ENCODE data around the gene SMYD3.

SMYD3 gene

GRCh38 chr1:245921417-245921816 lies 585.7 kb downstream of the SMYD3 start:
- Histone ChIP-seq H3K4me3 (ENCODE audit: insufficient read length, low read depth) (no peak overlapping the region), H3K9ac (ENCODE audit: insufficient read length, low read depth) (no peak overlapping the region), H3K4me1 (ENCODE audit: insufficient read depth, insufficient read length) (no peaks in the 10 kb centered on the region), H3K36me3 (ENCODE audit: insufficient read depth, insufficient read length, low read length) (no peaks in the 10 kb centered on the region), H3K9me3 (ENCODE audit: insufficient read depth, low read length) (no peaks in the 10 kb centered on the region), H3K27me3 (ENCODE audit: insufficient read depth, insufficient read length) (no peaks in the 10 kb centered on the region)
- TF ChIP-seq SUZ12 (IDR thresholded peaks at IDR 0.05; ENCODE audit: extremely low read depth, insufficient read depth, insufficient read length) (no peak), ZNF274 (IDR thresholded peaks at IDR 0.05; ENCODE audit: low read depth, low read length) (no peak), YY1 (IDR thresholded peaks at IDR 0.05; ENCODE audit: insufficient read depth, insufficient read length) (no peak)
- no peak for DNase-seq (ENCODE audit: low read depth, low spot score)

DNA sequence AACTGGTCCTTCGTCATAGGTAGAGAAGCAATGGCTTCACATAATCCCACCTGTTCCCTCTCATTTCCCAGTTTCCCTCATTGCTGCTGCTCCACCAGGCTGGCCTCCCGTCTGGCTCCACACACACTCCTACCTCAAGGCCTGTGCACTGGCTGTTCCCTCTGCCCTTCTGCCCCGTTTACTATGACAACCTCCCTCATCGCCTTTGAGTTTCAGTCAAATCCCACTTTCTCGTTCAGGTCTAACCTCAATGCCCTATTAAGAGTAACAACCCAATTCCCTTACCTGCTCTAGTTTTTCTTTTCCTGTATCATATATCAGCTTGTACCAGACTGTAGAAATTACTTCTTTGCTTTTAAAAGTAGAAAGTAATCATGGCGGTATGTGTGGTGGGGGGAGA lies 589.7 kb downstream of the SMYD3 start:
- Histone ChIP-seq H3K27me3 (ENCODE audit: insufficient read depth, insufficient read length) (no peaks in the 10 kb centered on the region), H3K4me1 (ENCODE audit: insufficient read depth, insufficient read length) (no peaks in the 10 kb centered on the region), H3K36me3 (ENCODE audit: insufficient read depth, insufficient read length, low read length) (no peaks in the 10 kb centered on the region), H3K9ac (ENCODE audit: insufficient read length, low read depth) (no peak overlapping the region), H3K9me3 (ENCODE audit: insufficient read depth, low read length) (no peaks in the 10 kb centered on the region), H3K4me3 (ENCODE audit: insufficient read length, low read depth) (no peak overlapping the region)
- no peak for TF ChIP-seq SUZ12 (IDR thresholded peaks at IDR 0.05; ENCODE audit: extremely low read depth, insufficient read depth, insufficient read length)
- TF ChIP-seq ZNF274 (IDR thresholded peaks at IDR 0.05; ENCODE audit: low read depth, low read length), result no peak
- no peak for TF ChIP-seq YY1 (IDR thresholded peaks at IDR 0.05; ENCODE audit: insufficient read depth, insufficient read length)
- no peak for DNase-seq (ENCODE audit: low read depth, low spot score)

GRCh38 chr1:245915841-245916240 lies 591.2 kb downstream of the SMYD3 start:
- DNase-seq (ENCODE audit: low read depth, low spot score), result no peak
- no peak overlapping the region for H3K4me3 ChIP-seq (ENCODE audit: insufficient read length, low read depth)
- TF ChIP-seq ZNF274 (IDR thresholded peaks at IDR 0.05; ENCODE audit: low read depth, low read length), result no peak
- no peak for TF ChIP-seq SUZ12 (IDR thresholded peaks at IDR 0.05; ENCODE audit: extremely low read depth, insufficient read depth, insufficient read length)
- TF ChIP-seq YY1 (IDR thresholded peaks at IDR 0.05; ENCODE audit: insufficient read depth, insufficient read length), result no peak

DNA sequence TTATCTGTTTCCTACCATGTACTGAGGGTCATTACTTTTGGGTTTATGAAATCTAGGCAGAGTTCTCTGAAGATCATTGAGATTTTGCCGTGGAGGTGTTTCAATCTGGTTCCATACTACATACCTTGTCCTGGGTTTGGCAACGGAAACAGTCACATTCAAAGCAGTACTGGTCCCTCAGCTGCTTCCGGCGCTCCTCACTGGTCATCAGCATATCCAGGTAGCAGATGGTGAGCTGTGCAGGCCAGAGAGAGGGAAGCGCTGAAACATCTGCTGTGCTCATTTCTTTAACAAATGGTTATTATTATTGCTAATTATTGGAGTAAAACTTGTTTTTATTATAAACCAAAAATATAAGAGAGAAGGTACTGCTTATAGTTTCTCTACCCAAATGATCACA lies 591.7 kb downstream of the SMYD3 start:
- DNase-seq (ENCODE audit: low read depth, low spot score), result no peak
- Histone ChIP-seq H3K9me3 (ENCODE audit: insufficient read depth, low read length) (no peaks in the 10 kb centered on the region), H3K27me3 (ENCODE audit: insufficient read depth, insufficient read length) (no peaks in the 10 kb centered on the region), H3K36me3 (ENCODE audit: insufficient read depth, insufficient read length, low read length) (no peaks in the 10 kb centered on the region), H3K4me1 (ENCODE audit: insufficient read depth, insufficient read length) (no peaks in the 10 kb centered on the region), H3K9ac (ENCODE audit: insufficient read length, low read depth) (no peak overlapping the region), H3K4me3 (ENCODE audit: insufficient read length, low read depth) (no peak overlapping the region)
- TF ChIP-seq YY1 (IDR thresholded peaks at IDR 0.05; ENCODE audit: insufficient read depth, insufficient read length) (no peak), ZNF274 (IDR thresholded peaks at IDR 0.05; ENCODE audit: low read depth, low read length) (no peak), SUZ12 (IDR thresholded peaks at IDR 0.05; ENCODE audit: extremely low read depth, insufficient read depth, insufficient read length) (no peak)

More at GRCh38 chr1:245915841-245916240, 591.2 kb downstream of the SMYD3 start:
- no peaks in the 10 kb centered on the region for H3K36me3 ChIP-seq (ENCODE audit: insufficient read depth, insufficient read length, low read length)
- H3K27me3 ChIP-seq (ENCODE audit: insufficient read depth, insufficient read length), result no peaks in the 10 kb centered on the region
- no peaks in the 10 kb centered on the region for H3K9me3 ChIP-seq (ENCODE audit: insufficient read depth, low read length)
- no peak overlapping the region for H3K9ac ChIP-seq (ENCODE audit: insufficient read length, low read depth)
- no peaks in the 10 kb centered on the region for H3K4me1 ChIP-seq (ENCODE audit: insufficient read depth, insufficient read length)

DNA sequence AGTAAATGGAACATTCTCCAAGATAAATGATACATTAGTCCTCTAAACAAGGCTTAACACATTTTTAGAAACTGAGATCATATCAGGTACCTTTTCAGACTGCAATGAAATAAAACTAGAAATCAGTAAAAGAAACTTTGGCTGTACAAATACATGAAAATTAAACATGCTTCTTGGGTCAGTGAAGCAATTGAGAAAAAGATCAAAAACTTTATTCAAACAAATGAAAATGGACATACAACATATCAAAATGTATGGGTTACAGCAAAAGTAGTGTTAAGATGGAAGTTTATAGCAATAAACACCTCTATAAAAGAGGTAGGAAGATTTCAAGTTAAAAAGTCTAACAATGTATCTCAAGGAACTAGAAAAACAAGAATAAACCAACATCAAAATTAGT lies 598.5 kb downstream of the SMYD3 start:
- no peak for TF ChIP-seq ZNF274 (IDR thresholded peaks at IDR 0.05; ENCODE audit: low read depth, low read length)
- no peak for TF ChIP-seq SUZ12 (IDR thresholded peaks at IDR 0.05; ENCODE audit: extremely low read depth, insufficient read depth, insufficient read length)
- no peak for TF ChIP-seq YY1 (IDR thresholded peaks at IDR 0.05; ENCODE audit: insufficient read depth, insufficient read length)
- DNase-seq (ENCODE audit: low read depth, low spot score), result no peak
- no peaks in the 10 kb centered on the region for H3K27me3 ChIP-seq (ENCODE audit: insufficient read depth, insufficient read length)
- no peak overlapping the region for H3K4me3 ChIP-seq (ENCODE audit: insufficient read length, low read depth)
- no peaks in the 10 kb centered on the region for H3K36me3 ChIP-seq (ENCODE audit: insufficient read depth, insufficient read length, low read length)
- no peak overlapping the region for H3K9ac ChIP-seq (ENCODE audit: insufficient read length, low read depth)
- H3K4me1 ChIP-seq (ENCODE audit: insufficient read depth, insufficient read length), result no peaks in the 10 kb centered on the region
- peaks cover 22% of the 10 kb centered on the region for H3K9me3 ChIP-seq (ENCODE audit: insufficient read depth, low read length)

GRCh38 chr1:245906207-245906606 lies 600.9 kb downstream of the SMYD3 start:
- H3K9me3 ChIP-seq (ENCODE audit: insufficient read depth, low read length), result peaks cover 45% of the 10 kb centered on the region
- DNase-seq (ENCODE audit: low read depth, low spot score), result no peak
- H3K9ac ChIP-seq (ENCODE audit: insufficient read length, low read depth), result no peak overlapping the region
- TF ChIP-seq YY1 (IDR thresholded peaks at IDR 0.05; ENCODE audit: insufficient read depth, insufficient read length) (no peak), SUZ12 (IDR thresholded peaks at IDR 0.05; ENCODE audit: extremely low read depth, insufficient read depth, insufficient read length) (no peak), ZNF274 (IDR thresholded peaks at IDR 0.05; ENCODE audit: low read depth, low read length) (no peak)
- H3K27me3 ChIP-seq (ENCODE audit: insufficient read depth, insufficient read length), result no peaks in the 10 kb centered on the region
- H3K36me3 ChIP-seq (ENCODE audit: insufficient read depth, insufficient read length, low read length), result no peaks in the 10 kb centered on the region
- no peak overlapping the region for H3K4me3 ChIP-seq (ENCODE audit: insufficient read length, low read depth)
- no peaks in the 10 kb centered on the region for H3K4me1 ChIP-seq (ENCODE audit: insufficient read depth, insufficient read length)

GRCh38 chr1:245903851-245904250 lies 603.2 kb downstream of the SMYD3 start:
- Histone ChIP-seq H3K27me3 (ENCODE audit: insufficient read depth, insufficient read length) (no peaks in the 10 kb centered on the region), H3K36me3 (ENCODE audit: insufficient read depth, insufficient read length, low read length) (no peaks in the 10 kb centered on the region), H3K9ac (ENCODE audit: insufficient read length, low read depth) (no peak overlapping the region), H3K4me3 (ENCODE audit: insufficient read length, low read depth) (no peak overlapping the region), H3K9me3 (ENCODE audit: insufficient read depth, low read length) (peaks cover 45% of the 10 kb centered on the region), H3K4me1 (ENCODE audit: insufficient read depth, insufficient read length) (no peaks in the 10 kb centered on the region)
- no peak for TF ChIP-seq SUZ12 (IDR thresholded peaks at IDR 0.05; ENCODE audit: extremely low read depth, insufficient read depth, insufficient read length)
- TF ChIP-seq YY1 (IDR thresholded peaks at IDR 0.05; ENCODE audit: insufficient read depth, insufficient read length), result no peak
- TF ChIP-seq ZNF274 (IDR thresholded peaks at IDR 0.05; ENCODE audit: low read depth, low read length), result no peak
- peak; percentile 22 for DNase-seq (ENCODE audit: low read depth, low spot score)
